IPS-18a (cell line): Measurements from ENCODE around the gene PAPLN.

ENCODE experiments used
- H3K27ac ChIP-seq: one replicate; pipeline ENCODE4 v1.5.1; 2013; ENCODE audit warnings: low read length
- H3K27me3 ChIP-seq: one replicate; pipeline ENCODE4 v1.6.1; 2013; ENCODE audit warnings: mild to moderate bottlenecking, low read length; ENCODE audit not compliant: control insufficient read depth, insufficient read depth
- H3K36me3 ChIP-seq: one replicate; pipeline ENCODE4 v1.6.1; 2013; ENCODE audit warnings: low read depth, low read length; ENCODE audit not compliant: control insufficient read depth
- H3K4me1 ChIP-seq: one replicate; pipeline ENCODE4 v1.6.1; 2013; ENCODE audit warnings: low read depth, low read length; ENCODE audit not compliant: control insufficient read depth
- H3K4me3 ChIP-seq: one replicate; pipeline ENCODE4 v1.5.1; 2013; ENCODE audit warnings: low read length
- H3K9ac ChIP-seq: one replicate; pipeline ENCODE4 v1.6.1; 2013; ENCODE audit warnings: mild to moderate bottlenecking, low read length, moderate library complexity
- H3K9me3 ChIP-seq: one replicate; pipeline ENCODE4 v1.6.1; 2013; ENCODE audit warnings: low read depth, low read length; ENCODE audit not compliant: control insufficient read depth

The PAPLN gene

DNA sequence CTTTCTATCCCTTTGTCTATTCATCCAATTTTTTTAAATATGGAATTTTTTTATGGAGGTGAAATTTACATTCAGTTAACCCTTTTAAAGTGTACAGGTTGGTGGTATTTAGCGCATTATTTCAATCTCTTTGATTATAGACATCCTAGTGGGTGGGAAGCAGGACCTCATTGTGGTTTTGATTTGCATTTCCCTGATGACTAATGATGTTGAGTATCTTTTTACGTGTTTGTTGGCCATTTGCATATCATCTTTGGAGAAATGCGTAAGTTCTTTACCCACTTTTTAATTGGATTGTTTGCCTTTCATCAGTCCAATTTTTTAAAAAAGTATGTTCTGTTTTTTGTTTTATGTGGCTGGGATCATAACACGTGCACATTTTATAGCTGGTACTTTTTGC lies 20.8 kb downstream of the PAPLN start:
- Histone ChIP-seq H3K4me1 (no peaks in the 10 kb centered on the region), H3K4me3 (no peak overlapping the region), H3K27ac (no peak overlapping the region)

GRCh38 chr14:73258845-73259611 lies 21.7 kb downstream of the PAPLN start:
- no peaks in the 10 kb centered on the region for H3K4me1 ChIP-seq
- no peaks in the 10 kb centered on the region for H3K36me3 ChIP-seq
- H3K9ac ChIP-seq, result no peak overlapping the region
- no peak overlapping the region for H3K4me3 ChIP-seq
- no peaks in the 10 kb centered on the region for H3K9me3 ChIP-seq
- H3K27me3 ChIP-seq, result no peaks in the 10 kb centered on the region
- H3K27ac ChIP-seq, result no peak overlapping the region

More for the DNA sequence above, 20.8 kb downstream of the PAPLN start:
- H3K9me3 ChIP-seq, result no peaks in the 10 kb centered on the region
- no peak overlapping the region for H3K9ac ChIP-seq
- no peaks in the 10 kb centered on the region for H3K27me3 ChIP-seq
- H3K36me3 ChIP-seq, result no peaks in the 10 kb centered on the region

GRCh38 chr14:73259837-73260236 lies 22.5 kb downstream of the PAPLN start:
- Histone ChIP-seq H3K9ac (no peak overlapping the region), H3K4me1 (no peaks in the 10 kb centered on the region), H3K27ac (no peak overlapping the region), H3K4me3 (no peak overlapping the region), H3K36me3 (no peaks in the 10 kb centered on the region), H3K9me3 (no peaks in the 10 kb centered on the region), H3K27me3 (no peaks in the 10 kb centered on the region)

- Histone ChIP-seq H3K27ac (no peak overlapping the region), H3K27me3 (no peaks in the 10 kb centered on the region), H3K4me3 (no peak overlapping the region), H3K4me1 (no peaks in the 10 kb centered on the region), H3K9me3 (no peaks in the 10 kb centered on the region), H3K36me3 (no peaks in the 10 kb centered on the region), H3K9ac (no peak overlapping the region)
Observed at GRCh38 chr14:73260574-73260973, 23.3 kb downstream of the PAPLN start.

DNA sequence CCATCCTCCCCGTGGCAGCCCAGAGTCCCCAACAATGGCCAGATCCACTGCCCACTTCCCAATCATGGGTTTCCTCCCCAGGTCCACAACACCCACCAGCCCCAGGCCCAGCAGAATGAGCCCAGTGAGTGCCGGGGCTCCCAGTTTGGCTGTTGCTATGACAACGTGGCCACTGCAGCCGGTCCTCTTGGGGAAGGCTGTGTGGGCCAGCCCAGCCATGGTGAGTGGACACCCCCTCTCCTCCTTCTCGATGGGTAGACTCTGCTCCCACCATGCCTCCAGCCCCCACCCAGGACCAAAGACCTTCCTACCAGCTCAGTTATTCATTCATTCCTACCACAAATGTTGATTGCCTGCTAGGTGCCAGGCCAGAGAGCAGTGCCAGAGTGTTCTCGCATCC lies 23.8 kb downstream of the PAPLN start:
- no peaks in the 10 kb centered on the region for H3K9me3 ChIP-seq
- H3K4me1 ChIP-seq, result no peaks in the 10 kb centered on the region
- H3K27ac ChIP-seq, result no peak overlapping the region
- no peaks in the 10 kb centered on the region for H3K27me3 ChIP-seq
- H3K9ac ChIP-seq, result no peak overlapping the region
- H3K36me3 ChIP-seq, result no peaks in the 10 kb centered on the region
- H3K4me3 ChIP-seq, result no peak overlapping the region

DNA sequence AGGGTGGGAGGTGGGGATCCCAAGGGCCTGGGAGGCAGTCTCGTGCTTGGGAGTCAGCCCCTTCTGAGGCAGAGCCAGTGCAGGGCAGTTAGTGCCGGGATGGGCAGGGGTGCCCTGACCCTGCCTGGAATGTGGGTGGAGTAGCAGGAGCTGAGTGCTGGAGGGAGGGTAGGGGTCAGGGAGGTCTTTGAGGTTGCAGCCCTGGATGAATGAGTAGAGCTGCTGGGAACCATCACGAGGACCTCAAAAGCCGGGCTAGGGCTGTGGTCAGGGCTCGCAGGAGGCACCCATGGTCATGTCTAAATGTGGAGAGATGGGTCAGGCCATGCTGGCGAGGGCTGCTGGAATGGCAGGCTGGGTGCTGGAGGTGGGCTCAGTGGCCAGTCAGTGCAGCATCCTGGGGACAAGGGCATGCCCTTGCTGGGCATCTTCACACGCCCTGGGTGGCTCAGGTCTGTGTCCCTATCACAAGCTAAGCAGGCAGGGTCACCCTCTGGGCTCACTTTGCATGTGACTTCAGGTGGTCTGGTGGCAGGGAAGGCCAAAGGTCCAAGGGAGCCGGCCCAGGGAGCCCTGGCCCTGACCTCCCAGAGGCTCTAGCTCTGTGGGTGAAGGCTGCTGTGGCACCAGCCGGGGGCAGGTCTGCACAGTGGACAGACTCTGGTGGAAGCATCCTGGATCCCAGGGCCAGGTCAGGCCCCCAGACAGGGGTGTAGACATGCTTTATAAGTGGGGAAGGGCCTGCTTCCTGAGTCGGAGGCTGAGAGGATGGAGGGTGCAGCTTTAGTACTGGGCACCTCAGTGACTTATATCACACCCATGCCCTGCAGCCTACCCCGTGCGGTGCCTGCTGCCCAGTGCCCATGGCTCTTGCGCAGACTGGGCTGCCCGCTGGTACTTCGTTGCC lies 24.5 kb downstream of the PAPLN start:
- no peak overlapping the region for H3K27ac ChIP-seq
- no peaks in the 10 kb centered on the region for H3K4me1 ChIP-seq
- no peak overlapping the region for H3K9ac ChIP-seq
- no peaks in the 10 kb centered on the region for H3K9me3 ChIP-seq
- H3K27me3 ChIP-seq, result no peaks in the 10 kb centered on the region
- H3K4me3 ChIP-seq, result no peak overlapping the region
- no peaks in the 10 kb centered on the region for H3K36me3 ChIP-seq

GRCh38 chr14:73262427-73263183 lies 25.3 kb downstream of the PAPLN start:
- H3K4me1 ChIP-seq, result no peaks in the 10 kb centered on the region
- H3K36me3 ChIP-seq, result no peaks in the 10 kb centered on the region
- H3K4me3 ChIP-seq, result no peak overlapping the region
- no peaks in the 10 kb centered on the region for H3K27me3 ChIP-seq
- no peaks in the 10 kb centered on the region for H3K9me3 ChIP-seq
- H3K9ac ChIP-seq, result no peak overlapping the region
- no peak overlapping the region for H3K27ac ChIP-seq

GRCh38 chr14:73263606-73264005 lies 26.3 kb downstream of the PAPLN start:
- H3K27me3 ChIP-seq, result no peaks in the 10 kb centered on the region
- H3K4me3 ChIP-seq, result no peak overlapping the region
- no peaks in the 10 kb centered on the region for H3K4me1 ChIP-seq
- no peaks in the 10 kb centered on the region for H3K9me3 ChIP-seq
- no peak overlapping the region for H3K9ac ChIP-seq
- peaks cover 2% of the 10 kb centered on the region for H3K36me3 ChIP-seq
- no peak overlapping the region for H3K27ac ChIP-seq

- Histone ChIP-seq H3K9ac (no peak overlapping the region), H3K27ac (no peak overlapping the region), H3K9me3 (no peaks in the 10 kb centered on the region), H3K27me3 (peaks cover 3% of the 10 kb centered on the region), H3K4me3 (no peak overlapping the region), H3K36me3 (peaks cover 3% of the 10 kb centered on the region), H3K4me1 (no peaks in the 10 kb centered on the region)
Observed at GRCh38 chr14:73264080-73264884, 27.0 kb downstream of the PAPLN start.

DNA sequence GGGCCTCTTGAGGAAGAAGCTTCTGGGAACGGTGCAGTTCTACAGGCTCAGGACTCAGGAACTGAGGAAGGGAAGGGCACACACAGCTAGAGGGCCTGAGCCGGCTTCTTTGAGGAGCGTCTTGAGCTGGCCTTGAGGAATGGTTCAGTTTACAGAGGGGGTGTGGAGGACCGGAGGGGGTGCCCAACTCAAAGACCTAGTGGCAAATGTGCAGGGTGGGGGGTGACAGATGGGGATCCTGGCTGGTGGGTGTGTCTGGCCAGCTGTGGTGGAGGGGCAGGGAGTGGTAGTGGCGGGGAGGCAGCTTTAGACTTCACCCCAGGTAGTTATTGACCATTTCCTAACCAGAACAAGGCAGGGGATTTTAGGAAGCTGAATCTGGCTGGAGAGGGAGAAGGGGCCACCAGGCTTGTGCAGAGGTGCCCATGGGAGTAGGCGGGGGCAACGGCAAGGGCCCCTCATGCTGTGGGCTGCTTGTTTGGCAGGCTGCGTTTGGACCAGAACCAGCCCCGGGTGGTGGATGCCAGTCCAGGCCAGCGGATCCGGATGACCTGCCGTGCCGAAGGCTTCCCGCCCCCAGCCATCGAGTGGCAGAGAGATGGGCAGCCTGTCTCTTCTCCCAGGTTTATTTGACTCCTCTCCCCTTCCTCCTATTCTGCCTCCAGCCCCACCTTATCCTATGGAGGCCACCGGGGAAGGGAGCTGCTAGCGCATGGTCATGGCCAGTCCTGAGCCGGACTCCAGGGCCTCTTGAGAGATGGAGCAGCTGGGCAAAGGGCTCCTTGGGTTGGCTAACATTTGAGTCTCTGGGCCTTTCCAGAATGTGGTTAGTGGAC lies 27.8 kb downstream of the PAPLN start:
- H3K4me1 ChIP-seq, result no peaks in the 10 kb centered on the region
- peaks cover 3% of the 10 kb centered on the region for H3K36me3 ChIP-seq
- no peak overlapping the region for H3K9ac ChIP-seq
- H3K9me3 ChIP-seq, result no peaks in the 10 kb centered on the region
- H3K27ac ChIP-seq, result no peak overlapping the region
- no peak overlapping the region for H3K4me3 ChIP-seq
- peaks cover 6% of the 10 kb centered on the region for H3K27me3 ChIP-seq
